H9 (cell line): ENCODE results near the gene CRISPLD2. TPM values are rescaled to one million over a fixed set of nuclear protein-coding genes. Genes with fewer than 3 reads are reported as not detected.

Experiments
- DNase-seq: peaks from one replicate; pipeline ENCODE4 v3.0.0-alpha.2; 2017
- H2AFZ ChIP-seq: one replicate; pipeline ENCODE4 v1.6.1; 2013; ENCODE audit warnings: mild to moderate bottlenecking, low read length, control low read depth, moderate library complexity
- H2AK5ac ChIP-seq: 2 replicates; pipeline ENCODE4 v1.6.1; 2013; ENCODE audit warnings: low read length, control low read depth, mixed read lengths; ENCODE audit not compliant: insufficient read length
- H2BK120ac ChIP-seq: one replicate; pipeline ENCODE4 v1.6.1; 2013; ENCODE audit warnings: low read depth, mild to moderate bottlenecking, low read length, control low read depth, inconsistent platforms; ENCODE audit not compliant: poor library complexity, severe bottlenecking
- H2BK12ac ChIP-seq: 2 replicates; pipeline ENCODE4 v1.6.1; 2013; ENCODE audit warnings: low read length, control low read depth, mixed read lengths, low read depth; ENCODE audit not compliant: insufficient read length
- H2BK15ac ChIP-seq: 2 replicates; pipeline ENCODE4 v1.6.1; 2013; ENCODE audit warnings: low read depth, low read length, control low read depth
- H2BK20ac ChIP-seq: one replicate; pipeline ENCODE4 v1.6.1; 2013; ENCODE audit warnings: low read depth, mild to moderate bottlenecking, low read length, control low read depth, inconsistent platforms; ENCODE audit not compliant: poor library complexity, severe bottlenecking
- H2BK5ac ChIP-seq: 2 replicates; pipeline ENCODE4 v1.6.1; 2013; ENCODE audit warnings: low read length, control low read depth, mixed read lengths; ENCODE audit not compliant: insufficient read length
- H3K14ac ChIP-seq: 2 replicates; pipeline ENCODE4 v1.6.1; 2013; ENCODE audit warnings: low read length, control low read depth; ENCODE audit not compliant: insufficient read depth
- H3K18ac ChIP-seq: 2 replicates; pipeline ENCODE4 v1.6.1; 2013; ENCODE audit warnings: low read depth, mild to moderate bottlenecking, mixed read lengths, low read length, control low read depth; ENCODE audit not compliant: insufficient read length
- H3K23ac ChIP-seq: 2 replicates; pipeline ENCODE4 v1.6.1; 2013; ENCODE audit warnings: low read length, control low read depth, mixed read lengths, low read depth; ENCODE audit not compliant: insufficient read length
- H3K23me2 ChIP-seq: 2 replicates; pipeline ENCODE4 v1.6.1; 2013; ENCODE audit warnings: low read depth, mild to moderate bottlenecking, mixed read lengths, low read length, control low read depth; ENCODE audit not compliant: insufficient read length, poor library complexity, severe bottlenecking
- H3K27ac ChIP-seq: 2 replicates; pipeline ENCODE4 v1.5.1; 2013; ENCODE audit warnings: low read length, control low read depth, mixed read lengths, low read depth; ENCODE audit not compliant: insufficient read length
- H3K27me3 ChIP-seq: 2 replicates; pipeline ENCODE4 v1.6.1; 2013; ENCODE audit warnings: low read length, control low read depth, inconsistent platforms; ENCODE audit not compliant: insufficient read depth
- H3K4ac ChIP-seq: 2 replicates; pipeline ENCODE4 v1.6.1; 2013; ENCODE audit warnings: low read depth, mild to moderate bottlenecking, control low read depth, inconsistent platforms, low read length, moderate library complexity
- H3K4me1 ChIP-seq: 2 replicates; pipeline ENCODE4 v1.6.1; 2013; ENCODE audit warnings: low read length, control low read depth, inconsistent platforms; ENCODE audit not compliant: insufficient read depth
- H3K4me2 ChIP-seq: 2 replicates; pipeline ENCODE4 v1.6.1; 2013; ENCODE audit warnings: low read length, control low read depth, mixed read lengths; ENCODE audit not compliant: insufficient read length, insufficient read depth
- H3K56ac ChIP-seq: 2 replicates; pipeline ENCODE4 v1.6.1; 2013; ENCODE audit warnings: low read depth, mild to moderate bottlenecking, mixed read lengths, low read length, control low read depth; ENCODE audit not compliant: insufficient read length
- H3K79me1 ChIP-seq: 2 replicates; pipeline ENCODE4 v1.6.1; 2013; ENCODE audit warnings: low read depth, mild to moderate bottlenecking, moderate library complexity, low read length, control low read depth, inconsistent platforms; ENCODE audit not compliant: insufficient read depth, poor library complexity, severe bottlenecking
- H3K79me2 ChIP-seq: 2 replicates; pipeline ENCODE4 v1.6.1; 2013; ENCODE audit warnings: low read length, control low read depth, inconsistent platforms; ENCODE audit not compliant: insufficient read depth
- H3K9ac ChIP-seq: 2 replicates; pipeline ENCODE4 v1.6.1; 2013; ENCODE audit warnings: low read length, control low read depth, mixed read lengths; ENCODE audit not compliant: insufficient read length; ENCODE audit errors: extremely low read depth
- H3K9me3 ChIP-seq: one replicate; pipeline ENCODE4 v1.6.1; 2013; ENCODE audit warnings: low read depth, low read length, inconsistent platforms; ENCODE audit not compliant: control insufficient read depth
- H3T11ph ChIP-seq: one replicate; pipeline ENCODE4 v1.6.1; 2013; ENCODE audit warnings: mild to moderate bottlenecking, low read length, control low read depth, inconsistent platforms
- H4K20me1 ChIP-seq: one replicate; pipeline ENCODE4 v1.6.1; 2013; ENCODE audit not compliant: control insufficient read depth, insufficient read length, insufficient read depth
- H4K5ac ChIP-seq: 2 replicates; pipeline ENCODE4 v1.6.1; 2013; ENCODE audit warnings: low read depth, mild to moderate bottlenecking, mixed read lengths, low read length, control low read depth; ENCODE audit not compliant: insufficient read length
- H4K8ac ChIP-seq: replicated peaks from 2 replicates; pipeline ENCODE4 v1.6.1; 2013; ENCODE audit warnings: low read length, control low read depth, mixed read lengths, low read depth; ENCODE audit not compliant: insufficient read length
- H4K91ac ChIP-seq: 2 replicates; pipeline ENCODE4 v1.6.1; 2013; ENCODE audit warnings: low read depth, mild to moderate bottlenecking, moderate library complexity, mixed read lengths, low read length, control low read depth; ENCODE audit not compliant: insufficient read length
- H3K27ac Mint-ChIP-seq, 3 experiments: 2 replicates in 2 of 3; 3 replicates in 1 of 3; pipeline ENCODE4 v1.8.0; 2020 to 2021; ENCODE audit warnings: mixed read lengths in 3 of 3, mild to moderate bottlenecking in 1 of 3, moderate library complexity in 1 of 3
- H3K27me3 Mint-ChIP-seq: 2 replicates; pipeline ENCODE4 v1.8.0; 2021; ENCODE audit warnings: low read depth, mild to moderate bottlenecking, moderate library complexity, mixed read lengths
- H3K36me3 Mint-ChIP-seq, 3 experiments: 2 replicates in 2 of 3; 3 replicates in 1 of 3; pipeline ENCODE4 v1.8.0; 2020 to 2021; ENCODE audit warnings: low read depth in 3 of 3, mixed read lengths in 3 of 3; ENCODE audit not compliant: insufficient read depth in 1 of 3
- H3K4me1 Mint-ChIP-seq, 2 experiments: 2 replicates each; pipeline ENCODE4 v1.8.0; 2020; ENCODE audit warnings: mixed read lengths in 2 of 2
- H3K4me3 Mint-ChIP-seq, 2 experiments: 2 replicates in 1 of 2; 3 replicates in 1 of 2; pipeline ENCODE4 v1.8.0; 2020 to 2021; ENCODE audit warnings: mild to moderate bottlenecking in 2 of 2, mixed read lengths in 2 of 2, moderate library complexity in 1 of 2
- H3K9me3 Mint-ChIP-seq, 2 experiments: 2 replicates in 1 of 2; 3 replicates in 1 of 2; pipeline ENCODE4 v1.8.0; 2020; ENCODE audit warnings: mild to moderate bottlenecking in 2 of 2, mixed read lengths in 2 of 2, moderate library complexity in 1 of 2
- CTCF ChIP-seq: fragments of 200-600 bp; sonication (generic); conservative IDR thresholded peaks from 3 replicates; pipeline ENCODE4 v1.8.0; 2021; ENCODE audit warnings: antibody characterized with exemption, mild to moderate bottlenecking
- WGBS: extraction: QIAGEN DNeasy Blood & Tissue Kit; methylation state at CpG from one replicate; pipeline ENCODE4 v1.1.7; 2013; ENCODE audit warnings: missing lambda C conversion rate, low lambda C conversion rate, mixed read lengths; ENCODE audit not compliant: insufficient read length; ENCODE audit errors: extremely low coverage; 5-methylcytosine and 5-hydroxymethylcytosine counted together
- total RNA-seq: library from RNA; stranded (reverse); gene quantifications from 2 replicates; pipeline ENCODE4 v1.2.1, GENCODE V29; 2021

Gene CRISPLD2
- total RNA-seq, 1 experiment from 2014 or later: 2.3 TPM

GRCh38 chr16:84898447-84898846, 78.7 kb downstream of the CRISPLD2 start:
- no peak overlapping the region for H3K56ac ChIP-seq
- no peak overlapping the region for H4K8ac ChIP-seq
- no peak overlapping the region for H3K18ac ChIP-seq
- no CpG with 5 or more reads among the region's 2 CpGs for WGBS
- no peaks in the 10 kb centered on the region for H3K79me2 ChIP-seq
- H3K23ac ChIP-seq: no peak overlapping the region
- no peak overlapping the region for H3T11ph ChIP-seq
- H3K23me2 ChIP-seq: no peaks in the 10 kb centered on the region
- H2AK5ac ChIP-seq: no peak overlapping the region
- no peaks in the 10 kb centered on the region for H3K79me1 ChIP-seq
- H3K27me3 ChIP-seq: no peaks in the 10 kb centered on the region
- no peak for DNase-seq
- H2BK5ac ChIP-seq: no peak overlapping the region
- Mint-ChIP-seq H3K9me3 (no peaks in the 10 kb centered on the region), H3K27ac (peak overlapping the region in 1 of 3 experiments; percentile 59; a peak in 1 of 7 replicates), H3K36me3 (no peaks in the 10 kb centered on the region), H3K27me3 (no peaks in the 10 kb centered on the region), H3K4me3 (no peak overlapping the region), H3K4me1 (peaks cover 9 to 10% of the 10 kb centered on the region in 2 experiments; a peak in 2 of 4 replicates)
- no peaks in the 10 kb centered on the region for H3K9me3 ChIP-seq
- no peak overlapping the region for H2BK12ac ChIP-seq
- H4K91ac ChIP-seq: no peak overlapping the region
- no peak overlapping the region; the same call in 1 of the 2 replicates for H3K14ac ChIP-seq
- no peak overlapping the region for H2BK20ac ChIP-seq
- no peak for TF ChIP-seq CTCF
- no peak overlapping the region for H2BK120ac ChIP-seq
- no peak overlapping the region for H2BK15ac ChIP-seq
- H4K5ac ChIP-seq: no peak overlapping the region
- H3K9ac ChIP-seq: no peak overlapping the region
- H2AFZ ChIP-seq: no peak overlapping the region
- H3K4me1 ChIP-seq: no peaks in the 10 kb centered on the region
- no peak overlapping the region for H3K27ac ChIP-seq
- H3K4ac ChIP-seq: no peak overlapping the region
- H4K20me1 ChIP-seq: no peaks in the 10 kb centered on the region
- no peak overlapping the region for H3K4me2 ChIP-seq
